ENCODE measurements around the gene HLA-DOA. TPM values are rescaled to one million over a fixed set of nuclear protein-coding genes. Genes with fewer than 3 reads are reported as not detected.
A peak's percentile ranks its signal among the peaks of the same experiment; 100 is the strongest.

Gene HLA-DOA
- total RNA-seq, 1 experiment from 2014 or later: 13.6 TPM

- CTCF ChIA-PET: interaction anchor here (0.6 to 2.3 kb wide), 7 partner anchors 10 to 181 kb away, joined by 3 to 13 read pairs (median 5); partner anchors contain the start of gene TAP2
These were observed 10.0 kb upstream of the HLA-DOA start for GRCh38 chr6:33019372-33019771.

GRCh38 chr6:33018904-33019303 lies 9.5 kb upstream of the HLA-DOA start:
- Mint-ChIP-seq H3K4me3 (no peak overlapping the region), H3K9me3 (no peaks in the 10 kb centered on the region), H3K27ac (no peak overlapping the region), H3K27me3 (ENCODE audit: low read depth) (no peaks in the 10 kb centered on the region; the same call in 1 of the 2 replicates), H3K36me3 (no peaks in the 10 kb centered on the region), H3K4me1 (peaks cover 34% of the 10 kb centered on the region)
- TF ChIP-seq IRF2 (CRISPR knock-in tag; IDR thresholded peaks at IDR 0.05; ENCODE audit: borderline replicate concordance, low read depth): no peak
- no peak for TF ChIP-seq ATF3 (CRISPR knock-in tag; conservative IDR thresholded peaks at IDR 0.05)
- no peak for TF ChIP-seq USF1 (CRISPR knock-in tag; IDR thresholded peaks at IDR 0.05)
- no peak for TF ChIP-seq FOXP4 (CRISPR knock-in tag; IDR thresholded peaks at IDR 0.05)
- TF ChIP-seq FOXJ3 (CRISPR knock-in tag; IDR thresholded peaks at IDR 0.05; ENCODE audit: borderline replicate concordance): no peak
- TF ChIP-seq CTCF (IDR thresholded peaks at IDR 0.05): no peak
- no peak for TF ChIP-seq TCF7 (CRISPR knock-in tag; IDR thresholded peaks at IDR 0.05; ENCODE audit: low read depth)
- TF ChIP-seq NR3C1 (CRISPR knock-in tag; conservative IDR thresholded peaks at IDR 0.05; ENCODE audit: low read depth): no peak
- no peak for TF ChIP-seq NR1H2 (CRISPR knock-in tag; IDR thresholded peaks at IDR 0.05)
- TF ChIP-seq MXD4 (CRISPR knock-in tag; IDR thresholded peaks at IDR 0.05; ENCODE audit: borderline replicate concordance): no peak
- TF ChIP-seq ZNF425 (CRISPR knock-in tag; conservative IDR thresholded peaks at IDR 0.05): no peak
- TF ChIP-seq ATF2 (CRISPR knock-in tag; IDR thresholded peaks at IDR 0.05; ENCODE audit: borderline replicate concordance, low read depth): no peak
- TF ChIP-seq MYBL2 (CRISPR knock-in tag; IDR thresholded peaks at IDR 0.05): no peak
- no peak for TF ChIP-seq CREB1 (CRISPR knock-in tag; IDR thresholded peaks at IDR 0.05)
- ATAC-seq (0 out of 2 replicates have a peak, but pooled peaks have one; percentile 13), DNase-seq (ENCODE audit: low spot score) (no peak)
- ChIA-PET CTCF (interaction anchor here (0.6 to 2.3 kb wide), 8 partner anchors 11 to 181 kb away, joined by 3 to 13 read pairs (median 5); partner anchors contain the start of gene TAP2), POLR2A (interaction anchor here (0.5 kb wide), 1 partner anchor 27 kb away, joined by 6 read pairs; no protein-coding TSS in a partner anchor)

More at GRCh38 chr6:33019372-33019771, 10.0 kb upstream of the HLA-DOA start:
- no peaks in the 10 kb centered on the region; the same call in 1 of the 2 replicates for H3K27me3 Mint-ChIP-seq (ENCODE audit: low read depth)
- TF ChIP-seq SP1 (CRISPR knock-in tag; conservative IDR thresholded peaks at IDR 0.05) (no peak), NR2C2 (CRISPR knock-in tag; IDR thresholded peaks at IDR 0.05) (no peak), ETV6 (CRISPR knock-in tag; IDR thresholded peaks at IDR 0.05) (no peak)
- no peaks in the 10 kb centered on the region for H3K9me3 Mint-ChIP-seq
- H3K4me3 Mint-ChIP-seq: no peak overlapping the region
- H3K27ac Mint-ChIP-seq: no peak overlapping the region
- peaks cover 34% of the 10 kb centered on the region for H3K4me1 Mint-ChIP-seq
- POLR2A ChIA-PET: interaction anchor here (0.5 kb wide), 1 partner anchor 27 kb away, joined by 6 read pairs; no protein-coding TSS in a partner anchor
- no peak for DNase-seq (ENCODE audit: low spot score)
- no peak for ATAC-seq
- H3K36me3 Mint-ChIP-seq: no peaks in the 10 kb centered on the region

Measured in WTC11 (cell line).